HG03457 (cell line): ENCODE measurements around the gene PIK3R6.

ENCODE experiments used
- ATAC-seq: cut with Tn5 transposase; IDR thresholded peaks from one replicate; pipeline ENCODE4 v1.9.1; 2021; ENCODE audit warnings: moderate number of reproducible peaks; ENCODE audit not compliant: unreplicated experiment

PIK3R6 gene

DNA sequence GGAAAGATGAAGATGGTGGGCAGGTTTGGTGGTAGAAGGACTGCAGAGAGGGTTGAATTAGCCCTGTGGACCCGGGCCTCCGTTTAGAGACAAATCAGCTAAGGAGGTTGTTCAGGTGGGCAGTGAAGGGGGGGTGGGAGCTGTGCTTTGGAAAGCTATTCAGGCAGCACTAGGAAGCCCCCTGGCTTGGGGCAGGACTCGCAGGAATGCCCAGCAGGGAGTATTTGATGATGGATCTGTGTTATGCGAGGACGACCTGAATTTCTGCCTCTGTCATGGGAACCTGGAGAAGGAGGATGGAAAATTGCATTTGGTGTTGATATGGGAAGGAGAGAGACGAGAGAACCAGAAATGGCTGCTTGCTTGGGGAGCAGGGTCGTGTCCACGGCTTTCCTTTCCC lies 112.6 kb downstream of the PIK3R6 start:
- ATAC-seq, result no peak

DNA sequence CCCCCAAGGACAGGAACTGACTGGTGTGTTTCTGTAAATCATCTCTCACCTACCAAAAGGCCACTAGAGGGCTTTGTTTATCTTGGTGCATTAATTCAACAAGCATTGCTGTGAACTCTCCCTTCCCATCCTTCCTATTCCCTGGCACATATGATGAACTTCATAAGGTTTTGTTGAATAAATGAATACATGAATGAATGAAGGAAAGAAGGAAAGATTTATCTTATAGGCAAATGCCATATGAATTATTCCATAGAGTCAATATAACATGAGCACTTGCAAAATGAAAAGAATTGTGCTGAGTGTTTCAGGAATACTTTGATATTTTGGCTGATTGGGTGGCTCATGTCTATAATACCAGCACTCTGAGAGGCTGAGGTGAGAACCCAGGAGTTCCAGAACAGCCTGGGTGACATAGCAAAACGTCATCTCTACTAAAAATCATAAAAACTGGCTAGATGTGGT lies 113.5 kb downstream of the PIK3R6 start:
- ATAC-seq, result no peak

DNA sequence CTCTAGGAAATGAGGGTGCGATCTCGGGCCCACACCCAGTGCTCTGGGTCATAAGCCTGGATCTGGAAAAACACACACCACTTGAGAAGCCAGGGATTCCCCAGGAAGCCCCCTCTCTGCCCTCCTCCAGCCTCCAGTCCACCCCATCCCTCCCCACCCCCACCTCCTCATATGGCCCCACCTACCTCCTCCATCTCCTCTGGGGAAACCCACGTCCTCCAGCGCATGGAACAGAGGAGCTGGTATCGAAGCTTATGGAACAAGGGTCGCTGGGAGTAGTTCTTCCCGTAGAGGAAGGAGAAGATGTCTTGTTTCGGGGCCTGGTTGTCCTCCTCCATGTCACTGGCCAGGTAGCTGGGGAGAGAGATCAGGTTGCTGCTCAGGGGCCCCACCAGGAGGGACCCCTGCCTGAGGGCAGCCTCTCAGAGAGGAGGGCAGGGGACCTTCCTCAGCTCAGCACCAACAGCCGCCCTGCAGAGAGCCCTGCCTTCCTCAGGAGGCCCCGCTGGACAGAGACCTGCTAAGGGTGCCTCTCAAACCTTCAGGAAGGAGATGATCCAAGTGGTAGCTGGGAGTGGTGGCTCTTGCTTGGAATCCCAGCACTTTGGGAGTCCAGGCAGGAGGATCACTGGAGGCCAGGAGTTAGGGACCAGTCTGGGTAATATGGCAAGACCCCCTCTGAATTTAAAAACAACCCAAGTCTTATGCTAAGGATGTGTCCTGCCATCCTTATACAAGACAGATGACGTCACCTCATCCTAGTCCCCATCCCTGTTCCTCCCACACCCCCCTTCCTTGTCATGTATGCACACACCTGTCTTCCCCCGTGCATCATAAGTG lies 114.1 kb downstream of the PIK3R6 start:
- ATAC-seq, result no peak
